ENCODE results near the gene CHAT. TPM values are rescaled to one million over a fixed set of nuclear protein-coding genes. Genes with fewer than 3 reads are reported as not detected.

The CHAT gene
- total and polyA plus RNA-seq, 2 of the 13 experiments (the other 11 are each of a cell fraction or from before 2014, with no cell fraction given) = not detected

GRCh38 chr10:49595003-49595712 lies 18.7 kb upstream of the CHAT start:
- Histone ChIP-seq H2AFZ (ENCODE audit: low read length) (no peak overlapping the region), H3K9ac (ENCODE audit: insufficient read depth, low read depth, low read length) (no peak overlapping the region), H3K4me1 (ENCODE audit: insufficient read depth, low read length) (peaks cover 12% of the 10 kb centered on the region; the same call in 1 of the 2 replicates), H4K20me1 (ENCODE audit: insufficient read depth, low read length) (no peaks in the 10 kb centered on the region), H3K79me2 (ENCODE audit: insufficient read depth, low read length) (no peaks in the 10 kb centered on the region), H3K36me3 (replicated peaks in 1 of 2; ENCODE audit: control insufficient read depth in 1 of 2, insufficient read depth in 2 of 2, low read length in 2 of 2) (no peaks in the 10 kb centered on the region), H3K27ac (ENCODE audit: extremely low read length, insufficient read depth, low read length) (no peak overlapping the region), H3K27me3 (ENCODE audit: control insufficient read depth in 1 of 2, insufficient read depth in 2 of 2, low read length in 2 of 2) (peaks cover 0 to 13% of the 10 kb centered on the region in 2 experiments; a peak in 2 of 5 replicates), H3K4me3 (replicated peaks in 1 of 3; ENCODE audit: insufficient read depth in 1 of 3, low read depth in 2 of 3, low read length in 3 of 3) (no peak overlapping the region), H3K4me2 (ENCODE audit: low read depth, low read length) (peak overlapping the region; percentile 76), H3K9me3 (ENCODE audit: low read length) (no peaks in the 10 kb centered on the region)
- no peak for FAIRE-seq
- in situ Hi-C loops (cut with HindIII; ENCODE audit: extremely low pct_ligation_motif_present, low pct_unique_long_range_greater_than_20kb) = loop anchor here (10.0 to 25.0 kb wide), 2 partner anchors 170 to 617 kb away; partner anchors contain the start of gene OGDHL
- ChIA-PET POLR2A (no interaction called here), CTCF (ENCODE audit: low intra/inter-chr PET ratio, low total read pairs) (no interaction called here)
- ATAC-seq = peak; percentile 38
- no peak for DNase-seq (ENCODE audit: low spot score)
- intact Hi-C loops (cut with micrococcal nuclease; ENCODE audit: unreplicated experiment) = no loop called here
- WGBS (ENCODE audit: low lambda C conversion rate) = 24% methylated on average over 10 of the region's 10 CpGs
- no peak for TF ChIP-seq RORA (CRISPR knock-in tag; IDR thresholded peaks at IDR 0.05)
- TF ChIP-seq ZNF777 (CRISPR knock-in tag; IDR thresholded peaks at IDR 0.05) = no peak
- no peak for TF ChIP-seq NFE2L2 (IDR thresholded peaks at IDR 0.05; ENCODE audit: low read length)
- TF ChIP-seq ZNF224 (CRISPR knock-in tag; IDR thresholded peaks at IDR 0.05) = no peak
- TF ChIP-seq NKX3-1 (CRISPR knock-in tag; IDR thresholded peaks at IDR 0.05) = no peak
- TF ChIP-seq PREB (CRISPR knock-in tag; IDR thresholded peaks at IDR 0.05) = no peak
- no peak for TF ChIP-seq SKIL (CRISPR knock-in tag; IDR thresholded peaks at IDR 0.05; ENCODE audit: borderline replicate concordance)
- no peak for TF ChIP-seq MAFK (conservative IDR thresholded peaks at IDR 0.05 in 1 of 2, IDR thresholded peaks at IDR 0.05 in 1 of 2; ENCODE audit: low read length in 2 of 2)
- no peak for TF ChIP-seq ZNF619 (CRISPR knock-in tag; IDR thresholded peaks at IDR 0.05)
- no peak for TF ChIP-seq STAG1 (CRISPR knock-in tag; IDR thresholded peaks at IDR 0.05)
- no peak for TF ChIP-seq ISL2 (CRISPR knock-in tag; IDR thresholded peaks at IDR 0.05)
- no peak for TF ChIP-seq ZNF572 (CRISPR knock-in tag; IDR thresholded peaks at IDR 0.05)
- no peak for TF ChIP-seq ZNF17 (CRISPR knock-in tag; IDR thresholded peaks at IDR 0.05)
- TF ChIP-seq ZNF431 (CRISPR knock-in tag; IDR thresholded peaks at IDR 0.05; ENCODE audit: borderline replicate concordance, low read depth) = no peak
- TF ChIP-seq GPBP1L1 (CRISPR knock-in tag; IDR thresholded peaks at IDR 0.05) = no peak
- TF ChIP-seq ZNF207 (IDR thresholded peaks at IDR 0.05; ENCODE audit: borderline replicate concordance) = no peak
- no peak for TF ChIP-seq ATF7 (IDR thresholded peaks at IDR 0.05)
- TF ChIP-seq ATF7 (CRISPR knock-in tag; IDR thresholded peaks at IDR 0.05) = no peak
- no peak for TF ChIP-seq NR2C2 (CRISPR knock-in tag; IDR thresholded peaks at IDR 0.05; ENCODE audit: borderline replicate concordance)
- TF ChIP-seq ZFX (CRISPR knock-in tag; IDR thresholded peaks at IDR 0.05; ENCODE audit: low read depth) = no peak
- no peak for TF ChIP-seq ZSCAN21 (CRISPR knock-in tag; IDR thresholded peaks at IDR 0.05; ENCODE audit: borderline replicate concordance)
- BruUV-seq (replicated peaks) = no TSS peak

Data from HepG2 (cell line).